Left forelimb (tissue), 1 donor: ENCODE measurements around the gene RER1.

Experiments
- DNase-seq: peaks from one replicate; pipeline ENCODE4 v3.0.0-alpha.2; 2018; ENCODE audit warnings: low spot score

RER1 gene

GRCh38 chr1:2407166-2407990, 15.7 kb downstream of the RER1 start:
- no peak for DNase-seq

- DNase-seq = no peak
These were observed 16.3 kb downstream of the RER1 start for GRCh38 chr1:2407991-2408275.

- DNase-seq = no peak
These were observed 16.8 kb downstream of the RER1 start for GRCh38 chr1:2408456-2408855.

- DNase-seq = no peak
These were observed 17.2 kb downstream of the RER1 start for GRCh38 chr1:2408859-2409276.

- DNase-seq = no peak
These were observed 18.1 kb downstream of the RER1 start for GRCh38 chr1:2409745-2410144.

- DNase-seq = no peak
These were observed 20.3 kb downstream of the RER1 start for GRCh38 chr1:2411801-2412394.

- peak; percentile 99 for DNase-seq
These were observed 20.7 kb downstream of the RER1 start, which contains the start of gene PEX10 for GRCh38 chr1:2412395-2412772. Gene PEX10, minus strand, starts transcription at chr1:2412564. Its CDS starts 62 bp downstream, at chr1:2412502.

- no peak for DNase-seq
These were observed 21.3 kb downstream of the RER1 start for GRCh38 chr1:2412773-2413494.

- no peak for DNase-seq
These were observed 22.1 kb downstream of the RER1 start for GRCh38 chr1:2413495-2414296.

GRCh38 chr1:2414297-2414958, 22.8 kb downstream of the RER1 start:
- DNase-seq = peak; percentile 88

- DNase-seq = no peak
These were observed 23.7 kb downstream of the RER1 start for GRCh38 chr1:2415337-2415736.

GRCh38 chr1:2415801-2416208, 24.2 kb downstream of the RER1 start:
- DNase-seq = no peak

- no peak for DNase-seq
These were observed 24.8 kb downstream of the RER1 start for GRCh38 chr1:2416403-2416802.

- DNase-seq = no peak
These were observed 25.6 kb downstream of the RER1 start for GRCh38 chr1:2417083-2417832.

- no peak for DNase-seq
These were observed 26.2 kb downstream of the RER1 start for GRCh38 chr1:2417833-2418225.

- no peak for DNase-seq
These were observed 27.2 kb downstream of the RER1 start for GRCh38 chr1:2418791-2419320.

- no peak for DNase-seq
These were observed 27.8 kb downstream of the RER1 start for GRCh38 chr1:2419416-2419815.

GRCh38 chr1:2422523-2422922, 30.9 kb downstream of the RER1 start:
- no peak for DNase-seq

- no peak for DNase-seq
These were observed 34.3 kb downstream of the RER1 start for GRCh38 chr1:2425892-2426291.

GRCh38 chr1:2426540-2426939, 34.9 kb downstream of the RER1 start:
- no peak for DNase-seq

GRCh38 chr1:2427051-2427450, 35.4 kb downstream of the RER1 start:
- no peak for DNase-seq
